Stimulated activated CD8-positive, alpha-beta memory T cell treated with anti-CD3 and anti-CD28 coated beads, Interleukin-15, amount 100 ng/mL, for 24 hours (primary cell): ENCODE measurements around the gene SNAP29.
"Not testable (repeated sequence)": the region's sequence is repeated elsewhere in the genome, so short reads cannot be mapped to it uniquely, and the experiment has no call there.

Source experiments
- DNase-seq: peaks from one replicate; pipeline ENCODE4 v3.0.0-alpha.2; 2020; ENCODE audit warnings: low read depth

The SNAP29 gene

GRCh38 chr22:20931126-20931654 lies 72.4 kb downstream of the SNAP29 start:
- DNase-seq: no peak

- DNase-seq: no peak
Measured at GRCh38 chr22:20933910-20934309, 75.1 kb downstream of the SNAP29 start.

GRCh38 chr22:20935049-20935448 lies 76.2 kb downstream of the SNAP29 start:
- DNase-seq: not testable (repeated sequence)

- DNase-seq: not testable (repeated sequence)
Measured at GRCh38 chr22:20935780-20936539, 77.2 kb downstream of the SNAP29 start.

- DNase-seq: no peak
Measured at GRCh38 chr22:20937031-20937793, 78.4 kb downstream of the SNAP29 start.

- DNase-seq: no peak
Measured at GRCh38 chr22:20937794-20938671, 79.2 kb downstream of the SNAP29 start.

GRCh38 chr22:20939457-20940185 lies 80.8 kb downstream of the SNAP29 start:
- DNase-seq: not testable (repeated sequence)

GRCh38 chr22:20940186-20940651 lies 81.4 kb downstream of the SNAP29 start:
- no peak for DNase-seq
